HG03520 (cell line): Measurements from ENCODE around the gene FAM149B1.

Source experiments
- ATAC-seq: cut with Tn5 transposase; IDR thresholded peaks from one replicate; pipeline ENCODE4 v1.9.1; 2021; ENCODE audit warnings: mild to moderate bottlenecking, moderate library complexity; ENCODE audit not compliant: unreplicated experiment

The FAM149B1 gene

GRCh38 chr10:73263693-73264347 lies 95.9 kb downstream of the FAM149B1 start:
- no peak for ATAC-seq

DNA sequence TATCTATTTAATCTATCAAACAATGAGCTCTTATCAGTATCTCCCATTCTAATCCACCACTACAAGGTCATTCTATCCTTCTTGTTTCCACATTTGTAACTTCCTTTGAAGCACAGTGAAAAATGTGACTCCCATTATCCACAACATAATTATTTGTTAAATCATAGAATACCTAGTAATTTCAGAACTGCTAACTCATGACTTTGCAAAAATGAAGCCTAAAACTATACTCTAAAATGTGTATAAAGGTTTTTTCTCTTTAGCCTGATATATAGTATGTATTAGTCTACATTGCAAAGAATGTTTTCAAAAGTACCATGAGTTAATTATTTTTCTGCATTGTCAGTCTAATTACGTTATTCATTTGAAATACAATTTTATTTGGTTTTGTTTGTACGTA lies 96.5 kb downstream of the FAM149B1 start:
- ATAC-seq = no peak

DNA sequence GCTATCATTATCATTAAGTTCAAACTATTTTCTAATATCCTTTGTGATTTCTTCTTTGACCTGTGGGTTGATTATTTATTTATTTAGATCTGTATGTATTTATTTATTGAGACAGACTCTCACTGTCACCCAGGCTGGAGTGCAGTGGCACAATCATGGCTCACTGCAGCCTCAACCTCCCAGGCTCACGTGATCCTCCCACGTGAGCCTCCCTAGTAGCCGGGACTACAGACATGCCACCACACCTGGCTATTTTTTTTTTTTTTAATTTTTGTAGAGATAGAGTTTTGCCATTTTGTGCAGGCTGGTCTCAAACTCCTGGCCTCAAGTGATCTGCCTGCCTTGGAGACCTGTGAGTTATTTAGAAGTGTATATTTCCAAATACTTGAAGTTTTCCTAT lies 113.2 kb downstream of the FAM149B1 start:
- ATAC-seq = no peak

DNA sequence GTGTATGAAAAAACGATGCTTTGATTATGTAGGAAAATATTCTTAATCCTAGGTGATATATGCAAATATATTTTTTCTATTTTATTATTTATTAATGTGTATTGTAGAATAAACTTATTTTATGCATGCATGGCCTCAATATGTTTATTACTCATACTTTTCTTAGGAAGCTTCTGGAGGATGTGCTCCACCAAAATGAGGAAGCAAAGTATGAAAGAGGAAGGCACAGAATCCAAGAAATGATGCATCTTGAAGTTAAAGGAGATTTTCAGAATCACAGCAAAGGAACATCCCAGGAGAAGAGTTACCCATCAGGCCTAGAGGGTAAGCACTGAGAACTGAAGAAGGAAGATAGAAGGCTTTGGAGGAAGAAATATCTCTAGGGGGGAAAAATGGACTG lies 119.5 kb downstream of the FAM149B1 start:
- no peak for ATAC-seq

- ATAC-seq = no peak
These were observed 122.0 kb downstream of the FAM149B1 start for GRCh38 chr10:73289958-73290357.

GRCh38 chr10:73293461-73293860 lies 125.5 kb downstream of the FAM149B1 start:
- ATAC-seq = no peak
